Fibroblast of skin of right biceps (primary cell): ENCODE measurements around the gene SCD.

Source experiments
- DNase-seq: peaks from one replicate; pipeline ENCODE4 v3.0.0-alpha.2; 2013

Gene SCD

DNA sequence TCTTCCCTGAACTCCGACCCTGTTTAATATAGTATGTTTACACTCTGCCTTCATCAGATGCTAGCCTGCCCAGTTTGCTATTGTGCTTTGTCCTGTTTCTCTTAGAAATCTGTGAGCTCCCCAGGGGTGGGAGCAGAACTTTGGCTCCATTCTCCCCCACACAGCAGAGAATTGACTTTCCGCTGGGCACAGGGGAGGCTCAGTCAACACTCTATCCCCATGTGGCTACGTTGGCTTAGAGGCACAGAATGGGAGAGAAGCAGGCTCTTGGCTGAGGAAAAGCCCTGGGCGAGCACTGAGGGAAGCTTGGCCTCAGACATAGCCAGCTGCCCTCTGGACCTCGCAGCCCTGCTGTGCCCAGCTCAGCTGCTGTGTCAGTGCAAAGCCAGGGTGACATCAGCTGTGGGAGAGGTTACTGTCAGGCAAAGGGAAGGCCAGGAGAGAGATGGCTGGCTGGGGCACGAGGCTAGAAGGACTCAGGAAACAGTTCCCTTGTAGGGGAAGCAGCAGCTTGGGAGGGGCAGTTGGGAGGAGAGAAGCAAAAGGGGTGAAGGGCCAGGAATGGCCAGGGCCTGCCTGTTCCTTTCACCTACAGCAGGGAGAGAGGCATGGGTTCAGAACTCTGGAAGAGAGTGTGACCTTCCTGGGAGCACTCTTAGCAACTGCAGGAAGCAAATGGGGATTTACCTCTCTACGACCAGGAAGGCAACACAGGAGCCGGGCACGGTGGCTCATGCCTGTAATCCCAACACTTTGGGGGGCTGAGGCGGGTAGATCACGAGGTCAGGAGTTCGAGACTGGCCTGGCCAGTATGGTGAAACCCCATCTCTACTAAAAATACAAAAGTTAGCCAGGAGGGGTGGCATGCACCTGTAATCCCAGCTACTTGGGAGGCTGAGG lies 5.8 kb upstream of the SCD start:
- DNase-seq = no peak

DNA sequence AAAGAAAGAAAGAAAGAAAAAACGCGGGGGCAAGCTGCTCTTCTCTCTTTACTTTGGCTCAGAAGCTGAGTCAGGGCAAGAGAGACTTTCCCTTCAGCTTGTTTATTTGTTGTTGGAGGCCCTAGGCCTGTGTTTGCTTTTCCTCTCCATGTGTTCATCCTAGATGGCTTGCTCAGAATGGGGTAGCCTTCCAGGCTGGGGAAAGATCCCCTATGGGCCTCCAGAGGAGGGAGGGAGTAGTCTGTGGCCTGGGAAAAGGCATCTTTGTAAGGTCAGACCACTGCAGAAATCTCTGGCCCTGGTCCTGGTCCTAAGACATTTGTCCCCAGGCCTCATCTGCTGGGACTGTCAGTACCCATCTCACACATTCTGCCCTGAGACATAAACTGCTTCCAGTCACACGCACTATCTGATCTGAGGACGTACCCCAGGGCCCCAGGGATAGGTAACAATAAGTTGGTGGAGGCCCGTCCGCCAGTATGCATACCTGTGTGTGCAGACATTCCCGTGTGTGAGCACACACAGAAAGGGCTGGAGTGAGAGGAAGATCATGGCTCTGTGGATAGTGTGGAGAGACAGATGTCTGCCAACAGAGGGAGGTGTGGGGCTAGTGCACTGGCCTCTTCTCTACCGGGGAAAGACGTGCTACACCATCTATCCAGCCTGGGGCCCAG lies 4.9 kb upstream of the SCD start:
- peak; percentile 56 for DNase-seq

GRCh38 chr10:100342627-100342972 lies 4.4 kb upstream of the SCD start:
- no peak for DNase-seq

- no peak for DNase-seq
Measured at GRCh38 chr10:100344241-100344788, 2.7 kb upstream of the SCD start.

DNA sequence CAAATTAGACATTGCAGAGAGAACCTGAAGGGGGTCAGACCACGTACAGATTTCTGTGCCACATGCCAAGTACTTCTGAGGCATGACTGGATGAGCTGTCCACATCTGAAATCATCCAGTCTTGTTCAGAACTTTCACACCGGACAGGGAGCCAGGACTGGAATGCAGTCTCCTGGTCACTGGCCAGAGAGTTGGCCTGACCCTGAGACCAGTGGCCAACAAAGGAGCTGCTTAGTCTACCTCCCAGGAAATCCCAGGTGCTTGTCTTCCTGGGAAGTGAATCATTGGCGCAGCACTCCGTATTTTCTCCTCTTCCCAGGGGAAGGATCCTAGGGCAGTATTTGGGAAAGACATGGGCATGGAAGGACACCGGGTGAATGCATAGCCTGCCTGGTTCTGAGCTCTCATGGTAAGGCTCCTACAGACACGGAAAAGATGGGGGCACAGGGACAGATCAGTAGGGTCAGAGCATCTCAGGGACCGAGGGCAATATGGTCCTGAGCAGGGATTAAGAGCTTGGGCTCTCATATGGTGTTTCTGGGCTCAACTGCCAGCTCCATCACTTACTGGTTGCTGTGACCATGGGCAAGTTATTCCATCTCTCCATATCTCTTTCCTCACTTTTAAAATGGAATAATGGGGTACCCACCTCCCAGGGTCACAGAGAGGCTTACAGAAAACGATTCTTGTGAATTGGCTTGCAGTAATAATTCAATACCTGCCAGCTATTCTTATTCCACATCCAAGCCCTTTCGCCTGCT lies 1.3 kb upstream of the SCD start:
- DNase-seq = peak; percentile 47

- peak; percentile 77 for DNase-seq
Measured at GRCh38 chr10:100346351-100346764, 675 bp upstream of the SCD start.

GRCh38 chr10:100347568-100348195 lies 649 bp downstream of the SCD start:
- DNase-seq = peak; percentile 42

DNA sequence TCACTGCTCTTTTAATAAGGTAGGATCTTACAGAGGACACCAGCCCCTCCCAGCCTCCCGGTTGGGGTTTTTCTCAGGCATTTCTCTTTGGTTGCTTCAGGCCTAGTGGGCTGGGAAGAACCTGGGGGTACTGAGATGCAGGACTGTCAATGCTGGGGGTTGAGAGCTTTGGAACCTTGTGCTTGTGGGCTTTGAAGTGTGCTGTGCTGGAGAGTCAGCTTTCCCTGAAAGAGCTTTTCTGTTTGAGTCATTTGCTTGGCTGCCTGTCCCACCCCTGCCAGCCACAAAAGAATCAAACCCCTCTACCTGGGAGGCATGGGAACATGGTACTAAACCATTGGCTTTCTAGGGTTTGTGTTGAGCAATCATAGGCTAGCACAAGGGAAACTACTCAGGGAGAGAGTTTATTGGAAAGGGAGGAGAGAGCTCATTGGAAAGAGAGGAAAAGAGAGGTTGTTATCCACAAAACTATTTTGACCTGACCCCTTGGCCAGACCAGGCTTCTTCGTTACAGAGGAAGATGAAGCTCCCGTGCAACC lies 1.4 kb downstream of the SCD start:
- no peak for DNase-seq

DNA sequence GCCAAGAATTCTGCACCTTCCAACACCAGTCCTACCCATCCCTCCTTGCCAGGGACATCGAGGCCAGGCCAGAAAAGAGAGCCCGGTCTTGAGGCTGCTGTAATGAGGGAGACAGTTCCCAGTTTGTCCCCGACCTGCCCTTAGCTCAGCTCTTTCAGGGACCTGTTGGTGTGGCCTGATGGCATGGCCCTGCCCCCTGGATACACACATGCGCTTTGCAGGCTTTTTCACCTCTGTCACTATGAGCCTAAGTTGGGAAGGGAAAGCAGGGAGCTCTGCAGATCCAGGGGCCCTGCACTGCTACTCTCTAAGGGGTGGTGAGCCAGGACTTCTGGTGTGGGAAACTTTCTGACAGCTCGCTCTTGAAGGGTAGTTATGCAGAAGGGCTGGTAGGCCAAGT lies 2.1 kb downstream of the SCD start:
- DNase-seq = no peak

DNA sequence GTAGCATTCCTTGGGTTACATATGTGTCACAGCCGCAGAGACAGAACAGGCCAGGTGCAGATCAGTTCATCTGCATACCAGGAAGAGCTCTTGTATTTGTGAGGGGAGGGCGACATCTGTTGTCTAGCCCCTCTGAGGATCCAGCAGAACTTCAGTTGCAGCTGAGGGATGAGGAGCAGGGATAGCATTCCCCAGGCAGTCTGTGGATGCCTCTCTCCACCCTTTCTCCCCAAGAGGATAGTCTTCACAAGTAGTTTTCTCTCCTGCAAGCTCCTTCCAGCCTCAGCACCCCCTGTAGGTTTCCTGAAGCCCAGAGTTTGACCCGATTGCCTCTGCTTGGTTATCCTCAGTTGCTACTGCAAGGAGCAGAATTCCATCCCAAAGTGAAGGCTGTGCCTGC lies 2.6 kb downstream of the SCD start:
- no peak for DNase-seq

- no peak for DNase-seq
Measured at GRCh38 chr10:100350914-100351485, 4.0 kb downstream of the SCD start.

DNA sequence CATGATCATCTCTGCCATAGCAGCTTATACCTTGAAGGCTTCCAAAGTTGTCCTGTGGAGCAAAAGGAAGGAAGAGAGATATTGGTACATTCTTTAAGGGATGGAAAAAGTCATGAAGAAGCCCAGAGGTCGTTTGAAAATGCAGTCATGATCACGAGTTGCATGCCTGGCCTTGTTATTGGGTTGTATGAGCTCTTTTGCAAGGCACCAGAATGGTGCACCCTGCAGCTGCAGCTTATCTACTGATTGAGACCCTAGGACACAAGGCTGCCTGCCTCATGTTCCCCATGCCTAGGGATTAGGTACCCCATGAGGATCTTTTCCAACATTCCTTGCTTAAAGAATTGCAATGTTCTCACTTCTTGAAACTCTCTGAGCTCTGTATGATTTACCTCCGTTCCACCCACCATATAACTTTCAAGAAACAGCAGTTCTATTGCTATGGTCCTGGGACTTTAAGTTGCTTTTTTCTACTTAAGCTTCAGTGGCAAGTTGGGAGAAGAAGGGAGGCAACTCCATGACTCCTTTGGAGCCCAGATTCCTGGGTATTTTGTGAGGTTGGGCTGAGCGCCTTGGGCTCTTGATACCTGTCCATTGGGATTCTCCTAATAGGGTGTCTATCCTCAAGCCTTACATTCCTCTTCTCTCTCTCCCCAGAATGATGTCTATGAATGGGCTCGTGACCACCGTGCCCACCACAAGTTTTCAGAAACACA lies 6.9 kb downstream of the SCD start:
- no peak for DNase-seq

DNA sequence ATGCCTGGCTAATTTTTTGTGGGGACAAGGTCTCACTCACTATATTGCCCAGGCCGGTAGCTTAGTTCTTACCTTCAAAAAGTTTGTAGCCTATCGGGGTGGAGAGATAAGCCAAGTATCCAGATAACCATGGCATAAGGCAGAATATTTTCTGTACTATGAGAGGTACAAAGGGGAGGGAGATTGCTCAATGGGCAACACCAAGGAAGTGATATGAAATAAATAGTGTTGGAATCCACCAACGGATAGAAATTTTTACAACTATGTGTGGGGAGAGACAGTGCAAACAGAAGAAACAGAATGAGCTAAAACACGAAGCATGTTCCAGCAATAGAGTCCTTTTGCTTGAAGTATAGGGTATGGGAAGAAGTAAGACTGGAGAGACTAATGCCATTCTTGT lies 8.1 kb downstream of the SCD start:
- no peak for DNase-seq

- no peak for DNase-seq
Measured at GRCh38 chr10:100356067-100357017, 9.3 kb downstream of the SCD start.

DNA sequence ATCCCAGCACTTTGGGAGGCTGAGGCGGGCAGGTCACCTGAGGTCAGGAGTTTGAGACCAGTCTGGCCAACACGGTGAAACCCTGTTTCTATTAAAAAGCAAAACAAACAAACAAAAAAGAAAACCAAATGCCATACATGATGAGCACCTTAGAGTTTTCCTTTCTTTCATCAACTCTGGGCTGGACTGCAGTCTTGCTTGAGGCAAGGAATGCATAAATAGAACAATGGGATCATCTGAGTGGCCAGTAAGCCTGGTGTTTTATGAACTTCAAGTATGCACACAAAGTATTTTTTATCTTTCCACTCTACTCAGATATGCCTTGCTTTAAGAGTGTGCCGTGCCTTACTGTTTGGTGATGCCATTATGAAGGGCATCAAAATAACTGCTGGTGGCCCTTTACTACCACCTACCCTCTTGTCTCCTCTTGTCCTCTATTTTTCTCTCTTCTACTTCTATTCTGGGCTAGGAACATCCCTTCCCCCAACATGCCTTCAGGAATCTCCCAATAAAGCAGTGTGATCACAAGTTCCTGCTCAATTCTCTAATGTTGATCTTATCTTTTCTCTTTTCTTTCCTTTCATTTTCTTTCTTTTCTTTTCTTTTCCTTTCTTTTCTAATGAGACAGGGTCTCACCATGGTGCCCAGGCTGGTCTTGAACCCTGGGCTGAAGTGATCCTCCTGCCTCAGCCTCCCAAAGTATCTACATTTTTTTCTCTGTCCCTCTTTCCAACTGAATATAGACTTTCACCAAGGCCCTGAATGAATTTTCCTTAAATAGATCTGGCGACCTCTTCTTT lies 10.2 kb downstream of the SCD start:
- no peak for DNase-seq

DNA sequence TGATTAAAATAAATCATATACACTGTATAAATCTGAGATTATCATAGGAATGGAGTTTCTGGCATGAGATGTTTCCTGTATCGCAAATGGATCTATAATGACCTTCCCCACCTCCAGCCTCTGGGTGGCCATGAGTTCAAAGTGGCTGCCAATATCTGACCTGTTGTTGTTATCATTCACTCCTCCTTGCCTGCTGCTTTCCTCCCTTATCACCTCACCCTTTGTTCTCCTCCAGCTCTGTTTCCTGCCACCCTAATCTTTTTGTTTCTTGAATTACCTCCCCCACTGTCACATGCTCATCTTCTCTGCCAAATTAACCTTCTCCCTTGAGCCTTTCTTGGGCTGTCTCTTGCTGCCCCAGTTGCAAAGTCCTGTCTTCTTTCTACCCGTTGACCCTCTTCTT lies 12.0 kb downstream of the SCD start:
- DNase-seq = no peak

- no peak for DNase-seq
Measured at GRCh38 chr10:100359529-100360150, 12.6 kb downstream of the SCD start.

- no peak for DNase-seq
Measured at GRCh38 chr10:100360234-100360633, 13.2 kb downstream of the SCD start.
